ENCODE measurements around the gene CFAP43.
A peak's percentile ranks its signal among the peaks of the same experiment; 100 is the strongest.

The CFAP43 gene

GRCh38 chr10:104247513-104248146, 15.5 kb upstream of the CFAP43 start:
- no peak overlapping the region for H3K14ac ChIP-seq (ENCODE audit: low read length)
- WGBS (ENCODE audit: extremely low coverage, insufficient coverage, insufficient read length): no CpG with 5 or more reads among the region's 3 CpGs

GRCh38 chr10:104246976-104247375, 14.8 kb upstream of the CFAP43 start:
- peaks cover 0 to 2% of the 10 kb centered on the region in 2 experiments for H3K4me1 ChIP-seq (ENCODE audit: control insufficient read depth in 1 of 2, insufficient read depth in 2 of 2, low read length in 2 of 2)
- DNase-seq: peak; percentile 34 to 45
- H4K91ac ChIP-seq (ENCODE audit: low read depth, low read length): no peak overlapping the region
- peaks cover 8% of the 10 kb centered on the region for H3K9me3 ChIP-seq (ENCODE audit: insufficient read depth, low read depth, low read length)
- no peaks in the 10 kb centered on the region for H3K36me3 ChIP-seq (ENCODE audit: control insufficient read depth in 1 of 2, insufficient read depth in 2 of 2, low read length in 2 of 2)
- H2BK5ac ChIP-seq (ENCODE audit: low read depth, low read length, poor library complexity): no peak overlapping the region
- H4K12ac ChIP-seq (ENCODE audit: low read depth, low read length): no peak overlapping the region
- H2BK120ac ChIP-seq (ENCODE audit: insufficient read depth, low read length, poor library complexity): no peak overlapping the region
- no peaks in the 10 kb centered on the region for H3K27me3 ChIP-seq (ENCODE audit: insufficient read depth, low read length)
- H3K18ac ChIP-seq (ENCODE audit: low read length): no peak overlapping the region
- no peak overlapping the region for H3K27ac ChIP-seq (ENCODE audit: low read depth, low read length)
- no CpG with 5 or more reads among the region's 2 CpGs for WGBS (ENCODE audit: extremely low coverage, insufficient coverage, insufficient read length)
- no peaks in the 10 kb centered on the region for H3K79me1 ChIP-seq (ENCODE audit: low read length)
- no peak overlapping the region for H3K23ac ChIP-seq (ENCODE audit: low read length)
- no peak overlapping the region for H2AFZ ChIP-seq (ENCODE audit: insufficient read depth, low read length, poor library complexity)
- H3K4me3 ChIP-seq (ENCODE audit: low read depth, low read length): no peak overlapping the region
- H2BK12ac ChIP-seq (ENCODE audit: low read length): no peak overlapping the region
- H3K4ac ChIP-seq (ENCODE audit: low read depth, low read length): no peak overlapping the region
- no peak overlapping the region for H3K9ac ChIP-seq (ENCODE audit: low read length)
- H3K14ac ChIP-seq (ENCODE audit: low read length): no peak overlapping the region
- no peak overlapping the region for H3K4me2 ChIP-seq (ENCODE audit: low read length)
- no peaks in the 10 kb centered on the region for H3K79me2 ChIP-seq (ENCODE audit: control insufficient read depth, insufficient read depth, low read length, poor library complexity)
- H2AK5ac ChIP-seq (ENCODE audit: low read length): no peak overlapping the region
- no peak overlapping the region for H4K8ac ChIP-seq (ENCODE audit: low read depth, low read length)

More at GRCh38 chr10:104247513-104248146, 15.5 kb upstream of the CFAP43 start:
- Histone ChIP-seq H3K79me2 (ENCODE audit: control insufficient read depth, insufficient read depth, low read length, poor library complexity) (no peaks in the 10 kb centered on the region), H2BK5ac (ENCODE audit: low read depth, low read length, poor library complexity) (no peak overlapping the region), H2AK5ac (ENCODE audit: low read length) (no peak overlapping the region), H3K4me1 (ENCODE audit: control insufficient read depth in 1 of 2, insufficient read depth in 2 of 2, low read length in 2 of 2) (peaks cover 0 to 2% of the 10 kb centered on the region in 2 experiments), H4K12ac (ENCODE audit: low read depth, low read length) (no peak overlapping the region), H3K4ac (ENCODE audit: low read depth, low read length) (no peak overlapping the region), H3K36me3 (ENCODE audit: control insufficient read depth in 1 of 2, insufficient read depth in 2 of 2, low read length in 2 of 2) (no peaks in the 10 kb centered on the region), H3K4me2 (ENCODE audit: low read length) (no peak overlapping the region), H2BK12ac (ENCODE audit: low read length) (no peak overlapping the region), H3K27me3 (ENCODE audit: insufficient read depth, low read length) (no peaks in the 10 kb centered on the region), H4K8ac (ENCODE audit: low read depth, low read length) (no peak overlapping the region), H3K27ac (ENCODE audit: low read depth, low read length) (no peak overlapping the region), H2AFZ (ENCODE audit: insufficient read depth, low read length, poor library complexity) (no peak overlapping the region), H3K18ac (ENCODE audit: low read length) (no peak overlapping the region), H3K9me3 (ENCODE audit: insufficient read depth, low read depth, low read length) (peaks cover 8% of the 10 kb centered on the region), H4K91ac (ENCODE audit: low read depth, low read length) (no peak overlapping the region), H2BK120ac (ENCODE audit: insufficient read depth, low read length, poor library complexity) (no peak overlapping the region), H3K23ac (ENCODE audit: low read length) (no peak overlapping the region), H3K4me3 (ENCODE audit: low read depth, low read length) (no peak overlapping the region), H3K9ac (ENCODE audit: low read length) (no peak overlapping the region), H3K79me1 (ENCODE audit: low read length) (no peaks in the 10 kb centered on the region)
- DNase-seq: peak in 1 of 2 donors; percentile 53

- no peak overlapping the region for H3K18ac ChIP-seq (ENCODE audit: low read length)
- H4K12ac ChIP-seq (ENCODE audit: low read depth, low read length): no peak overlapping the region
- DNase-seq: no peak
- H4K8ac ChIP-seq (ENCODE audit: low read depth, low read length): no peak overlapping the region
- no peak overlapping the region for H3K4me3 ChIP-seq (ENCODE audit: low read depth, low read length)
- WGBS (ENCODE audit: extremely low coverage, insufficient coverage, insufficient read length): no CpG with 5 or more reads among the region's 34 CpGs
- no peak overlapping the region for H2BK12ac ChIP-seq (ENCODE audit: low read length)
- no peaks in the 10 kb centered on the region for H3K36me3 ChIP-seq (ENCODE audit: control insufficient read depth in 1 of 2, insufficient read depth in 2 of 2, low read length in 2 of 2)
- H4K91ac ChIP-seq (ENCODE audit: low read depth, low read length): no peak overlapping the region
- H3K27me3 ChIP-seq (ENCODE audit: insufficient read depth, low read length): no peaks in the 10 kb centered on the region
- H3K23ac ChIP-seq (ENCODE audit: low read length): no peak overlapping the region
- no peak overlapping the region for H2BK5ac ChIP-seq (ENCODE audit: low read depth, low read length, poor library complexity)
- peaks cover 0 to 2% of the 10 kb centered on the region in 2 experiments for H3K4me1 ChIP-seq (ENCODE audit: control insufficient read depth in 1 of 2, insufficient read depth in 2 of 2, low read length in 2 of 2)
- H3K4ac ChIP-seq (ENCODE audit: low read depth, low read length): no peak overlapping the region
- no peak overlapping the region for H2BK120ac ChIP-seq (ENCODE audit: insufficient read depth, low read length, poor library complexity)
- no peak overlapping the region for H3K27ac ChIP-seq (ENCODE audit: low read depth, low read length)
- H3K9me3 ChIP-seq (ENCODE audit: insufficient read depth, low read depth, low read length): peaks cover 8% of the 10 kb centered on the region
- H3K14ac ChIP-seq (ENCODE audit: low read length): no peak overlapping the region
- no peak overlapping the region for H2AFZ ChIP-seq (ENCODE audit: insufficient read depth, low read length, poor library complexity)
- H2AK5ac ChIP-seq (ENCODE audit: low read length): no peak overlapping the region
- H3K79me2 ChIP-seq (ENCODE audit: control insufficient read depth, insufficient read depth, low read length, poor library complexity): no peaks in the 10 kb centered on the region
- H3K9ac ChIP-seq (ENCODE audit: low read length): no peak overlapping the region
- H3K79me1 ChIP-seq (ENCODE audit: low read length): no peaks in the 10 kb centered on the region
- H3K4me2 ChIP-seq (ENCODE audit: low read length): no peak overlapping the region
These were observed 13.0 kb upstream of the CFAP43 start for GRCh38 chr10:104245066-104245632.

- H3K4me3 ChIP-seq (ENCODE audit: low read depth, low read length): no peak overlapping the region
- no peak overlapping the region for H4K91ac ChIP-seq (ENCODE audit: low read depth, low read length)
- DNase-seq: no peak
- H3K27ac ChIP-seq (ENCODE audit: low read depth, low read length): no peak overlapping the region
- no peak overlapping the region for H2BK5ac ChIP-seq (ENCODE audit: low read depth, low read length, poor library complexity)
- no peak overlapping the region for H3K4ac ChIP-seq (ENCODE audit: low read depth, low read length)
- no peak overlapping the region for H3K18ac ChIP-seq (ENCODE audit: low read length)
- no peak overlapping the region for H3K23ac ChIP-seq (ENCODE audit: low read length)
- no peak overlapping the region for H4K8ac ChIP-seq (ENCODE audit: low read depth, low read length)
- no peak overlapping the region for H2AK5ac ChIP-seq (ENCODE audit: low read length)
- H3K14ac ChIP-seq (ENCODE audit: low read length): no peak overlapping the region
- no peaks in the 10 kb centered on the region for H3K36me3 ChIP-seq (ENCODE audit: control insufficient read depth in 1 of 2, insufficient read depth in 2 of 2, low read length in 2 of 2)
- peaks cover 8% of the 10 kb centered on the region for H3K9me3 ChIP-seq (ENCODE audit: insufficient read depth, low read depth, low read length)
- H3K27me3 ChIP-seq (ENCODE audit: insufficient read depth, low read length): no peaks in the 10 kb centered on the region
- H3K4me2 ChIP-seq (ENCODE audit: low read length): no peak overlapping the region
- no peak overlapping the region for H2BK12ac ChIP-seq (ENCODE audit: low read length)
- no CpG with 5 or more reads among the region's 5 CpGs for WGBS (ENCODE audit: extremely low coverage, insufficient coverage, insufficient read length)
- H3K4me1 ChIP-seq (ENCODE audit: control insufficient read depth in 1 of 2, insufficient read depth in 2 of 2, low read length in 2 of 2): peaks cover 0 to 2% of the 10 kb centered on the region in 2 experiments
- no peak overlapping the region for H4K12ac ChIP-seq (ENCODE audit: low read depth, low read length)
- no peak overlapping the region for H2AFZ ChIP-seq (ENCODE audit: insufficient read depth, low read length, poor library complexity)
- no peaks in the 10 kb centered on the region for H3K79me1 ChIP-seq (ENCODE audit: low read length)
- H3K79me2 ChIP-seq (ENCODE audit: control insufficient read depth, insufficient read depth, low read length, poor library complexity): no peaks in the 10 kb centered on the region
- no peak overlapping the region for H3K9ac ChIP-seq (ENCODE audit: low read length)
- H2BK120ac ChIP-seq (ENCODE audit: insufficient read depth, low read length, poor library complexity): no peak overlapping the region
These were observed 11.3 kb upstream of the CFAP43 start for GRCh38 chr10:104243512-104243911.

Measured in trophoblast cell (in vitro differentiated cells and primary cell).